ENCODE measurements around the gene PLB1. TPM values are rescaled to one million over a fixed set of nuclear protein-coding genes. Genes with fewer than 3 reads are reported as not detected.
"Not testable (repeated sequence)": the region's sequence is repeated elsewhere in the genome, so short reads cannot be mapped to it uniquely, and the experiment has no call there.

Gene PLB1
- total RNA-seq, 1 donor from 2014 or later = not detected

- Mint-ChIP-seq H3K27me3 (ENCODE audit: unreplicated experiment) (no peaks in the 10 kb centered on the region), H3K4me1 (ENCODE audit: low read depth, unreplicated experiment) (peaks cover 2% of the 10 kb centered on the region), H3K4me3 (ENCODE audit: unreplicated experiment) (peak overlapping the region; percentile 8), H3K27ac (ENCODE audit: unreplicated experiment) (no peak overlapping the region), H3K9me3 (ENCODE audit: unreplicated experiment) (peaks cover 2% of the 10 kb centered on the region), H3K36me3 (ENCODE audit: unreplicated experiment) (no peaks in the 10 kb centered on the region)
- no peak for DNase-seq
- no peak for TF ChIP-seq CTCF (IDR thresholded peaks at IDR 0.05; ENCODE audit: partially characterized antibody, unreplicated experiment)
Measured at GRCh38 chr2:28664120-28664842, 168.4 kb downstream of the PLB1 start.

- Mint-ChIP-seq H3K9me3 (ENCODE audit: unreplicated experiment) (peaks cover 2% of the 10 kb centered on the region), H3K4me3 (ENCODE audit: unreplicated experiment) (no peak overlapping the region), H3K36me3 (ENCODE audit: unreplicated experiment) (no peaks in the 10 kb centered on the region), H3K27me3 (ENCODE audit: unreplicated experiment) (no peaks in the 10 kb centered on the region), H3K27ac (ENCODE audit: unreplicated experiment) (no peak overlapping the region), H3K4me1 (ENCODE audit: low read depth, unreplicated experiment) (peaks cover 2% of the 10 kb centered on the region)
- TF ChIP-seq CTCF (IDR thresholded peaks at IDR 0.05; ENCODE audit: partially characterized antibody, unreplicated experiment) = no peak
- no peak for DNase-seq
Measured at GRCh38 chr2:28665041-28665704, 169.3 kb downstream of the PLB1 start.

GRCh38 chr2:28665811-28666377 lies 170.0 kb downstream of the PLB1 start:
- not testable (repeated sequence) for H3K36me3 Mint-ChIP-seq (ENCODE audit: unreplicated experiment); H3K4me3 Mint-ChIP-seq (ENCODE audit: unreplicated experiment); H3K9me3 Mint-ChIP-seq (ENCODE audit: unreplicated experiment)

GRCh38 chr2:28666496-28667184 lies 170.8 kb downstream of the PLB1 start:
- TF ChIP-seq CTCF (IDR thresholded peaks at IDR 0.05; ENCODE audit: partially characterized antibody, unreplicated experiment) = no peak
- Mint-ChIP-seq H3K4me3 (ENCODE audit: unreplicated experiment) (no peak overlapping the region), H3K36me3 (ENCODE audit: unreplicated experiment) (peaks cover 4% of the 10 kb centered on the region), H3K27ac (ENCODE audit: unreplicated experiment) (no peak overlapping the region), H3K27me3 (ENCODE audit: unreplicated experiment) (peaks cover 2% of the 10 kb centered on the region), H3K9me3 (ENCODE audit: unreplicated experiment) (peaks cover 2% of the 10 kb centered on the region), H3K4me1 (ENCODE audit: low read depth, unreplicated experiment) (peaks cover 2% of the 10 kb centered on the region)
- no peak for DNase-seq

More at GRCh38 chr2:28665811-28666377, 170.0 kb downstream of the PLB1 start:
- not testable (repeated sequence) for DNase-seq; H3K27ac Mint-ChIP-seq (ENCODE audit: unreplicated experiment); H3K4me1 Mint-ChIP-seq (ENCODE audit: low read depth, unreplicated experiment); H3K27me3 Mint-ChIP-seq (ENCODE audit: unreplicated experiment)

DNA sequence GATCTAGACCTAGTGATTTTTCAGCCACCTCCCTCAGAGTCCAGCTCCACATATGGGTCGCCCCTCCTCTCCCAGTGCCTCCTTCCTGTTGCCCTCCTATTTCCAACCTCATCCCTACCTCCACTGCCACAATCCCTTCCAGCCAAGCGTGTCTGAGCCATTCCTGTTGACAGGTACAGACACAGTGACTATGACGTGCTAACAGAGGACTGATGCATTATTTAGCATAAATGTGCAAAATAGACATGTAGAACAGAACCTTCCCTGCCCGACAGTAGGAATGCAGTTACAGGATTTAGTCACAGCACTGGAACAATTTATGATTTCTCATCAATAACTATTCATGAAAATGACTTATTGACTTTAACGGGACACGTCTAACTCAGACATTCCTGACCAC lies 171.4 kb downstream of the PLB1 start:
- no peak for DNase-seq
- peaks cover 8% of the 10 kb centered on the region for H3K36me3 Mint-ChIP-seq (ENCODE audit: unreplicated experiment)
- H3K9me3 Mint-ChIP-seq (ENCODE audit: unreplicated experiment) = peaks cover 2% of the 10 kb centered on the region

More for the DNA sequence above, 171.4 kb downstream of the PLB1 start:
- H3K4me1 Mint-ChIP-seq (ENCODE audit: low read depth, unreplicated experiment) = peaks cover 2% of the 10 kb centered on the region
- H3K4me3 Mint-ChIP-seq (ENCODE audit: unreplicated experiment) = no peak overlapping the region
- H3K27ac Mint-ChIP-seq (ENCODE audit: unreplicated experiment) = no peak overlapping the region
- no peak for TF ChIP-seq CTCF (IDR thresholded peaks at IDR 0.05; ENCODE audit: partially characterized antibody, unreplicated experiment)
- peaks cover 2% of the 10 kb centered on the region for H3K27me3 Mint-ChIP-seq (ENCODE audit: unreplicated experiment)

All from glutamatergic neuron (in vitro differentiated cells).